ENCODE data around the gene SNX30. TPM values are rescaled to one million over a fixed set of nuclear protein-coding genes. Genes with fewer than 3 reads are reported as not detected.

SNX30 gene
- polyA plus RNA-seq, 1 of the 3 experiments (the other 2 are of a cell fraction): 2.7 TPM

GRCh38 chr9:112853882-112854585 is 103.5 kb downstream of the SNX30 start (continued):
- TF ChIP-seq CTCF (IDR thresholded peaks at IDR 0.05): no peak
- TF ChIP-seq FOXM1 (IDR thresholded peaks at IDR 0.05; ENCODE audit: low read depth): no peak
- no peak for TF ChIP-seq SIN3A (IDR thresholded peaks at IDR 0.05; ENCODE audit: borderline replicate concordance, low read depth, low read length)
- TF ChIP-seq RXRA (IDR thresholded peaks at IDR 0.05; ENCODE audit: borderline replicate concordance, low read depth): no peak
- no peak for TF ChIP-seq FOXJ3 (CRISPR knock-in tag; IDR thresholded peaks at IDR 0.05)
- TF ChIP-seq EZH2phosphoT487 (IDR thresholded peaks at IDR 0.05; ENCODE audit: borderline replicate concordance, low read depth): no peak
- TF ChIP-seq RCOR1 (IDR thresholded peaks at IDR 0.05; ENCODE audit: low read length): no peak
- no peak for TF ChIP-seq YY1 (IDR thresholded peaks at IDR 0.05; ENCODE audit: low read depth)
- no peak for TF ChIP-seq NRF1 (IDR thresholded peaks at IDR 0.05; ENCODE audit: low read depth, low read length)
- TF ChIP-seq, protein P1, sequence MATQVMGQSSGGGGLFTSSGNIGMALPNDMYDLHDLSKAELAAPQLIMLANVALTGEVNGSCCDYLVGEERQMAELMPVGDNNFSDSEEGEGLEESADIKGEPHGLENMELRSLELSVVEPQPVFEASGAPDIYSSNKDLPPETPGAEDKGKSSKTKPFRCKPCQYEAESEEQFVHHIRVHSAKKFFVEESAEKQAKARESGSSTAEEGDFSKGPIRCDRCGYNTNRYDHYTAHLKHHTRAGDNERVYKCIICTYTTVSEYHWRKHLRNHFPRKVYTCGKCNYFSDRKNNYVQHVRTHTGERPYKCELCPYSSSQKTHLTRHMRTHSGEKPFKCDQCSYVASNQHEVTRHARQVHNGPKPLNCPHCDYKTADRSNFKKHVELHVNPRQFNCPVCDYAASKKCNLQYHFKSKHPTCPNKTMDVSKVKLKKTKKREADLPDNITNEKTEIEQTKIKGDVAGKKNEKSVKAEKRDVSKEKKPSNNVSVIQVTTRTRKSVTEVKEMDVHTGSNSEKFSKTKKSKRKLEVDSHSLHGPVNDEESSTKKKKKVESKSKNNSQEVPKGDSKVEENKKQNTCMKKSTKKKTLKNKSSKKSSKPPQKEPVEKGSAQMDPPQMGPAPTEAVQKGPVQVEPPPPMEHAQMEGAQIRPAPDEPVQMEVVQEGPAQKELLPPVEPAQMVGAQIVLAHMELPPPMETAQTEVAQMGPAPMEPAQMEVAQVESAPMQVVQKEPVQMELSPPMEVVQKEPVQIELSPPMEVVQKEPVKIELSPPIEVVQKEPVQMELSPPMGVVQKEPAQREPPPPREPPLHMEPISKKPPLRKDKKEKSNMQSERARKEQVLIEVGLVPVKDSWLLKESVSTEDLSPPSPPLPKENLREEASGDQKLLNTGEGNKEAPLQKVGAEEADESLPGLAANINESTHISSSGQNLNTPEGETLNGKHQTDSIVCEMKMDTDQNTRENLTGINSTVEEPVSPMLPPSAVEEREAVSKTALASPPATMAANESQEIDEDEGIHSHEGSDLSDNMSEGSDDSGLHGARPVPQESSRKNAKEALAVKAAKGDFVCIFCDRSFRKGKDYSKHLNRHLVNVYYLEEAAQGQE (IDR thresholded peaks at IDR 0.05; ENCODE audit: low read depth, low read length): no peak
- no peak for TF ChIP-seq IRF3 (IDR thresholded peaks at IDR 0.05; ENCODE audit: low read depth, low read length)
- TF ChIP-seq CHD2 (IDR thresholded peaks at IDR 0.05; ENCODE audit: low read length, partially characterized antibody): no peak
- TF ChIP-seq EP300 (IDR thresholded peaks at IDR 0.05; ENCODE audit: borderline replicate concordance in 1 of 2, low read depth in 1 of 2, low read length in 1 of 2): no peak

- POLR2A ChIA-PET: no interaction called here
- no peak for TF ChIP-seq USF1 (IDR thresholded peaks at IDR 0.05; ENCODE audit: borderline replicate concordance, low read depth)
- TF ChIP-seq CHD2 (IDR thresholded peaks at IDR 0.05; ENCODE audit: low read length, partially characterized antibody): no peak
- TF ChIP-seq GABPA (IDR thresholded peaks at IDR 0.05; ENCODE audit: low read depth): no peak
- no peak for TF ChIP-seq PBX3 (IDR thresholded peaks at IDR 0.05)
- no peak for TF ChIP-seq GATA2 (CRISPR knock-in tag; IDR thresholded peaks at IDR 0.05)
- TF ChIP-seq EZH2phosphoT487 (IDR thresholded peaks at IDR 0.05; ENCODE audit: borderline replicate concordance, low read depth): no peak
- TF ChIP-seq, protein P2, sequence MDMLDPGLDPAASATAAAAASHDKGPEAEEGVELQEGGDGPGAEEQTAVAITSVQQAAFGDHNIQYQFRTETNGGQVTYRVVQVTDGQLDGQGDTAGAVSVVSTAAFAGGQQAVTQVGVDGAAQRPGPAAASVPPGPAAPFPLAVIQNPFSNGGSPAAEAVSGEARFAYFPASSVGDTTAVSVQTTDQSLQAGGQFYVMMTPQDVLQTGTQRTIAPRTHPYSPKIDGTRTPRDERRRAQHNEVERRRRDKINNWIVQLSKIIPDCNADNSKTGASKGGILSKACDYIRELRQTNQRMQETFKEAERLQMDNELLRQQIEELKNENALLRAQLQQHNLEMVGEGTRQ (IDR thresholded peaks at IDR 0.05; ENCODE audit: borderline replicate concordance, low read depth, low read length): no peak
- no peak for TF ChIP-seq POLR2AphosphoS5 (IDR thresholded peaks at IDR 0.05; ENCODE audit: low read depth, low read length)
- no peak for TF ChIP-seq RCOR1 (IDR thresholded peaks at IDR 0.05; ENCODE audit: low read length)
- TF ChIP-seq TCF12 (IDR thresholded peaks at IDR 0.05): no peak
- TF ChIP-seq TAF1 (IDR thresholded peaks at IDR 0.05; ENCODE audit: borderline replicate concordance, low read depth, low read length): no peak
- TF ChIP-seq SMC3 (IDR thresholded peaks at IDR 0.05; ENCODE audit: low read depth, low read length): no peak
Observed at GRCh38 chr9:112854657-112855056, 104.1 kb downstream of the SNX30 start.

More at GRCh38 chr9:112854657-112855056, 104.1 kb downstream of the SNX30 start:
- no peak overlapping the region for H3K9ac ChIP-seq
- no peaks in the 10 kb centered on the region for H3F3A ChIP-seq (replicated peaks; ENCODE audit: insufficient read depth)
- no peaks in the 10 kb centered on the region; a peak in 1 of 4 replicates for H3K4me1 ChIP-seq (ENCODE audit: control insufficient read depth in 1 of 2, insufficient read depth in 2 of 2, low read depth in 1 of 2, low read length in 1 of 2)
- no peak for DNase-seq
- H3K9me2 ChIP-seq: no peaks in the 10 kb centered on the region
- H2AFZ ChIP-seq (ENCODE audit: low read depth): no peak overlapping the region
- WGBS (ENCODE audit: low lambda C conversion rate): 78% methylated on average over 5 of the region's 10 CpGs
- H3K36me3 ChIP-seq (replicated peaks in 1 of 2; ENCODE audit: control insufficient read depth in 1 of 2, insufficient read depth in 2 of 2, low read length in 1 of 2): peaks cover 0 to 5% of the 10 kb centered on the region in 2 experiments
- H4K20me1 ChIP-seq (ENCODE audit: insufficient read depth): no peaks in the 10 kb centered on the region
- no peak overlapping the region for H3K4me2 ChIP-seq
- H3K27me3 ChIP-seq (ENCODE audit: insufficient read depth): no peaks in the 10 kb centered on the region
- CTCF ChIA-PET: interaction anchor here (1.1 kb wide), 1 partner anchor 10 kb away, joined by 7 read pairs; no protein-coding TSS in a partner anchor
- H3K9me3 ChIP-seq: no peaks in the 10 kb centered on the region
- H3K79me2 ChIP-seq (ENCODE audit: insufficient read depth): no peaks in the 10 kb centered on the region
- H3K27ac ChIP-seq (ENCODE audit: low read depth in 2 of 2, low read length in 1 of 2): no peak overlapping the region
- H3K4me3 ChIP-seq (ENCODE audit: low read depth in 2 of 2, low read length in 1 of 2): no peak overlapping the region

Data from SK-N-SH (cell line).